SK-N-SH treated with all-trans-retinoic acid at 6 μM for 48 hours (cell line): Measurements from ENCODE around the gene USP49.

Experiments used
- ATAC-seq: fragments of 200-7000 bp; cut with Tn5 transposase; 3 replicates; pipeline ENCODE4 v1.9.1; 2020; ENCODE audit warnings: mild to moderate bottlenecking, moderate library complexity
- ARNTL ChIP-seq: fragments of 450-650 bp; formaldehyde crosslinking; IDR thresholded peaks from 2 replicates; pipeline ENCODE4 v1.5.0; 2020; ENCODE audit warnings: low read depth, mild to moderate bottlenecking, moderate library complexity, borderline replicate concordance
- BACH2 ChIP-seq: fragments of 250-450 bp; sonication (Bioruptor Pico); IDR thresholded peaks from 2 replicates; pipeline ENCODE4 v1.9.0; 2021; ENCODE audit warnings: mild to moderate bottlenecking, borderline replicate concordance
- CREB5 ChIP-seq: fragments of 250-450 bp; sonication (Bioruptor Pico); IDR thresholded peaks from 2 replicates; pipeline ENCODE4 v1.5.1; 2020; ENCODE audit warnings: low read depth, mild to moderate bottlenecking, moderate library complexity
- CSDC2 ChIP-seq: fragments of 250-450 bp; sonication (Bioruptor Pico); IDR thresholded peaks from 2 replicates; pipeline ENCODE4 v1.5.0; 2020; ENCODE audit warnings: mild to moderate bottlenecking, moderate library complexity
- CSRNP3 ChIP-seq: fragments of 250-450 bp; sonication (Bioruptor Pico); IDR thresholded peaks from 2 replicates; pipeline ENCODE4 v1.5.1; 2021; ENCODE audit warnings: mild to moderate bottlenecking, moderate library complexity
- ESRRG ChIP-seq: fragments of 250-450 bp; sonication (Bioruptor Pico); IDR thresholded peaks from 2 replicates; pipeline ENCODE4 v1.6.1; 2021; ENCODE audit warnings: mild to moderate bottlenecking
- GLIS3 ChIP-seq: fragments of 250-450 bp; sonication (Bioruptor Pico); IDR thresholded peaks from 2 replicates; pipeline ENCODE4 v1.5.0; 2020; ENCODE audit warnings: mild to moderate bottlenecking, moderate library complexity
- ISL1 ChIP-seq: fragments of 250-450 bp; sonication (Bioruptor Pico); IDR thresholded peaks from 2 replicates; pipeline ENCODE4 v2.1.2; 2022; ENCODE audit warnings: mild to moderate bottlenecking, moderate library complexity
- OSR1 ChIP-seq: fragments of 250-450 bp; sonication (Bioruptor Pico); IDR thresholded peaks from 2 replicates; pipeline ENCODE4 v1.8.0; 2022; ENCODE audit warnings: moderate library complexity, mild to moderate bottlenecking, inconsistent platforms
- PATZ1 ChIP-seq: fragments of 250-450 bp; sonication (Bioruptor Pico); IDR thresholded peaks from 2 replicates; pipeline ENCODE4 v1.8.0; 2020; ENCODE audit warnings: mild to moderate bottlenecking, moderate library complexity, borderline replicate concordance
- POU6F1 ChIP-seq: fragments of 250-450 bp; sonication (Bioruptor Pico); IDR thresholded peaks from 2 replicates; pipeline ENCODE4 v1.8.0; 2021; ENCODE audit warnings: low read depth, mild to moderate bottlenecking, moderate library complexity, borderline replicate concordance
- PPARA ChIP-seq: fragments of 250-450 bp; sonication (Bioruptor Pico); IDR thresholded peaks from 2 replicates; pipeline ENCODE4 v1.5.0; 2020; ENCODE audit warnings: mild to moderate bottlenecking, borderline replicate concordance
- RARB ChIP-seq: fragments of 250-450 bp; sonication (Bioruptor Pico); IDR thresholded peaks from 2 replicates; pipeline ENCODE4 v1.8.0; 2021; ENCODE audit warnings: mild to moderate bottlenecking, moderate library complexity
- SNAI2 ChIP-seq: fragments of 250-450 bp; sonication (Bioruptor Pico); IDR thresholded peaks from 2 replicates; pipeline ENCODE4 v1.5.0; 2020; ENCODE audit warnings: mild to moderate bottlenecking, moderate library complexity
- TCF4 ChIP-seq: fragments of 250-450 bp; sonication (Bioruptor Pico); IDR thresholded peaks from 2 replicates; pipeline ENCODE4 v1.8.0; 2021; ENCODE audit warnings: mild to moderate bottlenecking, moderate library complexity, borderline replicate concordance
- TOX ChIP-seq: fragments of 250-450 bp; sonication (Bioruptor Pico); IDR thresholded peaks from 2 replicates; pipeline ENCODE4 v1.8.0; 2021; ENCODE audit warnings: mild to moderate bottlenecking, moderate library complexity, borderline replicate concordance
- TSHZ2 ChIP-seq: fragments of 250-450 bp; sonication (Bioruptor Pico); IDR thresholded peaks from 2 replicates; pipeline ENCODE4 v1.5.0; 2020; ENCODE audit warnings: mild to moderate bottlenecking, moderate library complexity
- ZFP3 ChIP-seq: fragments of 250-450 bp; sonication (Bioruptor Pico); IDR thresholded peaks from 2 replicates; pipeline ENCODE4 v1.5.0; 2020; ENCODE audit warnings: mild to moderate bottlenecking, moderate library complexity
- ZFP30 ChIP-seq: fragments of 450-650 bp; formaldehyde crosslinking; IDR thresholded peaks from 2 replicates; pipeline ENCODE4 v1.5.0; 2022; ENCODE audit warnings: mild to moderate bottlenecking, moderate library complexity
- ZNF565 ChIP-seq: fragments of 450-650 bp; formaldehyde crosslinking; conservative IDR thresholded peaks from 2 replicates; pipeline ENCODE4 v1.5.0; 2020; ENCODE audit warnings: low read depth, mild to moderate bottlenecking, moderate library complexity
- ZNF70 ChIP-seq: fragments of 450-650 bp; formaldehyde crosslinking; IDR thresholded peaks from 2 replicates; pipeline ENCODE4 v1.5.0; 2020; ENCODE audit warnings: mild to moderate bottlenecking, moderate library complexity
- ZNF8 ChIP-seq: fragments of 450-650 bp; formaldehyde crosslinking; IDR thresholded peaks from 2 replicates; pipeline ENCODE4 v1.5.0; 2020; ENCODE audit warnings: mild to moderate bottlenecking, moderate library complexity

The USP49 gene

GRCh38 chr6:41789390-41789724 is 105.8 kb downstream of the USP49 start:
- no peak for ATAC-seq

GRCh38 chr6:41787219-41787917 is 107.8 kb downstream of the USP49 start, which contains the start of gene TOMM6:
TSS of gene TOMM6 (plus strand) at chr6:41787694. CDS start at chr6:41787698, 4 bp downstream.
- no peak for TF ChIP-seq RARB (CRISPR knock-in tag)
- TF ChIP-seq CSRNP3 (CRISPR knock-in tag) = no peak
- TF ChIP-seq GLIS3 (CRISPR knock-in tag) = no peak
- TF ChIP-seq ZNF565 = no peak
- TF ChIP-seq ARNTL = no peak
- no peak for TF ChIP-seq CSDC2 (CRISPR knock-in tag)
- TF ChIP-seq ZFP3 (CRISPR knock-in tag) = no peak
- no peak for TF ChIP-seq BACH2
- no peak for TF ChIP-seq PATZ1 (CRISPR knock-in tag)
- TF ChIP-seq TSHZ2 = no peak
- TF ChIP-seq ZFP30 (CRISPR knock-in tag) = no peak
- no peak for TF ChIP-seq PPARA (CRISPR knock-in tag)
- no peak for TF ChIP-seq TOX (CRISPR knock-in tag)
- no peak for TF ChIP-seq SNAI2 (CRISPR knock-in tag)
- no peak for TF ChIP-seq ESRRG (CRISPR knock-in tag)
- no peak for TF ChIP-seq ISL1 (CRISPR knock-in tag)
- TF ChIP-seq OSR1 (CRISPR knock-in tag) = no peak
- no peak for TF ChIP-seq TCF4 (CRISPR knock-in tag)
- peak; percentile 88 for ATAC-seq

More at GRCh38 chr6:41789390-41789724, 105.8 kb downstream of the USP49 start:
- no peak for TF ChIP-seq POU6F1 (CRISPR knock-in tag)
- no peak for TF ChIP-seq PATZ1 (CRISPR knock-in tag)
- TF ChIP-seq ZNF565 = no peak
- TF ChIP-seq OSR1 (CRISPR knock-in tag) = no peak
- TF ChIP-seq TCF4 (CRISPR knock-in tag) = no peak
- no peak for TF ChIP-seq CSDC2 (CRISPR knock-in tag)
- no peak for TF ChIP-seq SNAI2 (CRISPR knock-in tag)

GRCh38 chr6:41786451-41787218 is 108.5 kb downstream of the USP49 start:
- ATAC-seq = peak; percentile 91
- TF ChIP-seq TOX (CRISPR knock-in tag) (no peak), RARB (CRISPR knock-in tag) (no peak), ESRRG (CRISPR knock-in tag) (no peak), PPARA (CRISPR knock-in tag) (no peak), ZNF565 (no peak), BACH2 (no peak), CSDC2 (CRISPR knock-in tag) (no peak), ARNTL (no peak), CREB5 (CRISPR knock-in tag) (no peak), ZNF70 (CRISPR knock-in tag) (no peak), ZNF8 (CRISPR knock-in tag) (no peak), OSR1 (CRISPR knock-in tag) (no peak), ZFP3 (CRISPR knock-in tag) (no peak)
